AG09309 (cell line): Measurements from ENCODE around the gene DHCR24.

Source experiments
- DNase-seq: peaks from one replicate; pipeline ENCODE4 v3.0.0-alpha.2; 2010; ENCODE audit warnings: low read depth
- H3K4me3 ChIP-seq: 2 replicates; pipeline ENCODE4 v1.5.1; 2011; ENCODE audit warnings: mild to moderate bottlenecking, low read depth, low read length, moderate library complexity; ENCODE audit not compliant: control insufficient read depth
- CTCF ChIP-seq: IDR thresholded peaks from 2 replicates; pipeline ENCODE4 v1.5.1; 2011; ENCODE audit warnings: mild to moderate bottlenecking, low read depth, low read length, inconsistent platforms; ENCODE audit not compliant: insufficient read depth, control insufficient read depth; ENCODE audit errors: missing control alignments

The DHCR24 gene

DNA sequence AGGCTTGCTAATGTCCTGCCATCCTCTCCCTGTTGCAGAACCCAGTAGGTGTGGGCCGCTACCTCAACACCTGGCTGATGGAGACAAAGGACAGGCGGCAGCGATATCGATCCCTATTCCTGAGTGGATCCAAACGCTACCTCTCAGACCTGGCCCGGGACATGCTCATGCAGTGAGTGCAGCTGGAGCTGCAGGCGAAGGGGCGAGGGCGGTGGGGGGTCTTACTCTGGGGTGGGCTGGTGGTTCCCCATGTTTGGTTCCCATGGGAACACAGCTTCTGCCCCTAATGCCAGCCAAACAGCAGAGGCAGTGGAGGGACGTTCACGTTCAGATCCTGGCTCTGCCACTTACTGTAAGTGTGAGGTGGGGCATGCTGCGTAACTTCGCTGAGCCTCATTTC is 70.0 kb downstream of the DHCR24 start:
- TF ChIP-seq CTCF, result no peak
- no peak overlapping the region for H3K4me3 ChIP-seq
- DNase-seq, result no peak

DNA sequence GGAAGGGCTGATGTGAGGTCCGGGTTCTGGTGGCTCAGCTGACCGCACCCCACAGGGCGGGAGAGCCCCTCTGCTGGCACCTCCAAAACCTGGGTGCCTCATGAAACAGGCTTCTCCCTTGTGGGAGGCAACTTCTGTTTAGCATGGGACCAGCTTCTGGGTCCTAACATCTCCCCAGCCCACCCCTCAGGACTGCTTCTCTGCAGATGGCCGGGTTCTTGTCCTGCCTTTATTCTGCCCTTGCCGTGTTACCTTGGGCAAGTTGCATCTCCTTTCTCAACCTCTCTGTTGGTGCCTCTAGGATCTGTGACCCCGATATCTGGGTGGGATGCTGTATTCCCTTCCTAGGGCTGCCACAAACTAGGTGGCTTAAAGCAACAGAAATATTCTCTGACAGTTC is 70.9 kb downstream of the DHCR24 start:
- no peak for TF ChIP-seq CTCF
- no peak for DNase-seq
- H3K4me3 ChIP-seq, result no peak overlapping the region

GRCh38 chr1:54815086-54815876 is 71.7 kb downstream of the DHCR24 start:
- no peak for TF ChIP-seq CTCF
- no peak overlapping the region for H3K4me3 ChIP-seq
- no peak for DNase-seq

DNA sequence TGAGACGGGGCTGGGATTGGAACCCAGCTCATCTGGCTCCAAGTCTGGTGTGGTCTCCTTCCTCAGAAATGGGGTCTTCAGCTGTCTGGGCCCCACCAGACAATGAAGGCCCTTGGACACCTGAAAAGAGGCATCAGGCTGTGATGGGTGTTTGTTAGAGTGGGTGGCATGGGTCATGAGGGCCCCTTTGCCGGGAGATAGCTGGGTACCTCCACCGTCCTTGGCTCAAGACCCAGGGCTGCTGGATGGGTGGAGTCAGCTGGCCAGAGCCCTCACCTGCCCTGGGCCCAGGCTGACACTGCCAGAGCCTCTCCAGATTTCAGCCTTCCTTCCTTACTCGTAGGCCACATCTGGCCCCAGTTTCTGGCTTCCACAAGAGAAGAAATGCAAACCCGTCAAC is 72.4 kb downstream of the DHCR24 start:
- TF ChIP-seq CTCF, result no peak
- H3K4me3 ChIP-seq, result no peak overlapping the region
- no peak for DNase-seq

DNA sequence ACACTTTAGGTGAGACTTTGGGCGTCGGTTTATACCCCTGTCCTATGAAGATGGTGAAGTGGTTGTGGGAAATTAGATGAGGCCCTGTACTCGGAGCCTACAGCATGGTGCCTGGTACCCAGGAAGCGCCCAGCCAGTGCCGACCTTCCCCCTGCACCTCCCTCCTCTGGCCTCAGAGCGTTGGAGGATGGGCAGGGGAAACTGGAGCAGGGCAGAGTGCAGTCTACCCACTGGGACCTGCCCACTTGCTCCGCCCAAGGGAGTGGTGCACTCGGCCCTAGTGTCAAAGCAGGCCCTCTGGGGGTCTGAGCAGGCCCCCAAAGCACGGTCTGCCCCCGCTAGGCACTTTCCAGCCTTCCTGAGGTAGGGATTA is 72.9 kb downstream of the DHCR24 start:
- no peak for TF ChIP-seq CTCF
- H3K4me3 ChIP-seq, result no peak overlapping the region
- DNase-seq, result no peak

DNA sequence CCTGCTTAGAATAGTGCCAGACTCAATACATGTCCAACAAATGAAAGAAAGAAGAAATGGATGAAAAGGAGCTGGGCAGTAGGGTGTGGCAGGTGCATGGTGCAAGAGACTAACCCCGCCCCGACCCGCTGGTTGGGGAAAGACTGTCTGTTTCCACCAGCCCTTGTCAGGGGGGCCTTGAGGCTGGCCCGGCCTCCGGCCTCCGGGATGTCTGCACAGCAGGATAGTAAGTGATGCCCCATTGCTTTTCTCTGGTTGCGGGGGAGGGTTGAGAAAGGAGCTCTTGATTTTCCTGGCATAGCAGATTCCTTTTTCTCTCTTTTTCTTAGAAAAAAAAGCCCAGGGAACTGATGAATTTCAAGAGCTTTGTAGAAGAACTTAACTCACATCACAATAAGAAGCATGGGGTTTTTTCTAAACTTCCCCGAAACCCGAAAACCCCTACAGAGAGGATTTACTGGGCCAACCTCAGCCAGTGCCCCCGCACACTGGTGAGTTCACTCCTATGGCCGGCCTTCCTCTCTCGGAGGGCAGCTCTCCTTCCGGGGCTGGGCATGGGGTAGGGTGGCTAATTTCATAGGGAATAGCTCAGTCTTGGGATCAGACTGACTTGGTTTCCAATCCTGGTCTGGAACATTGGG is 73.4 kb downstream of the DHCR24 start:
- no peak for TF ChIP-seq CTCF
- H3K4me3 ChIP-seq, result no peak overlapping the region
- DNase-seq, result no peak
